Nephron (organoid): ENCODE data around the gene DMBX1.

Source experiments
- H3K27ac Mint-ChIP-seq, 3 experiments: 2 replicates each; pipeline ENCODE4 v1.8.0; 2020; ENCODE audit warnings: mixed read lengths in 3 of 3, mild to moderate bottlenecking in 2 of 3, moderate library complexity in 1 of 3
- H3K27me3 Mint-ChIP-seq: 2 replicates; pipeline ENCODE4 v1.8.0; 2021; ENCODE audit warnings: low read depth, mild to moderate bottlenecking, moderate library complexity, mixed read lengths
- H3K36me3 Mint-ChIP-seq: 2 replicates; pipeline ENCODE4 v1.8.0; 2020; ENCODE audit warnings: low read depth, mixed read lengths
- H3K4me1 Mint-ChIP-seq: 2 replicates; pipeline ENCODE4 v1.8.0; 2020; ENCODE audit warnings: mixed read lengths
- H3K4me3 Mint-ChIP-seq, 3 experiments: 2 replicates each; pipeline ENCODE4 v1.8.0; 2020; ENCODE audit warnings: mild to moderate bottlenecking in 3 of 3, mixed read lengths in 3 of 3, moderate library complexity in 2 of 3
- H3K9me3 Mint-ChIP-seq: 2 replicates; pipeline ENCODE4 v1.8.0; 2020; ENCODE audit warnings: mixed read lengths
- CTCF ChIP-seq, 3 experiments: fragments of 200-600 bp; sonication (generic); IDR thresholded peaks; one replicate each; pipeline ENCODE4 v1.5.0; 2021; ENCODE audit warnings: antibody characterized with exemption in 3 of 3; ENCODE audit not compliant: unreplicated experiment in 3 of 3

Gene DMBX1

GRCh38 chr1:46489638-46490405 lies at the start of gene DMBX1:
Gene DMBX1, plus strand, starts transcription at chr1:46489836. Its CDS starts 17,175 bp downstream, at chr1:46507011.
- H3K27ac Mint-ChIP-seq: peak within 1 kb of the TSS in 1 of 3 experiments; percentile 28
- peak within 1 kb of the TSS; percentile 67 to 74 (median 71) for H3K4me3 Mint-ChIP-seq
- H3K9me3 Mint-ChIP-seq: no peaks in the 10 kb centered on the region
- no peak for TF ChIP-seq CTCF (IDR thresholded peaks at IDR 0.05; ENCODE audit: unreplicated experiment in 3 of 3)
- peaks cover 97% of the 10 kb centered on the region for H3K27me3 Mint-ChIP-seq
- H3K36me3 Mint-ChIP-seq: no peaks in the 10 kb centered on the region
- H3K4me1 Mint-ChIP-seq: peaks cover 22% of the 10 kb centered on the region

- Mint-ChIP-seq H3K36me3 (no peaks in the 10 kb centered on the region), H3K4me1 (peaks cover 4% of the 10 kb centered on the region), H3K9me3 (no peaks in the 10 kb centered on the region), H3K27me3 (peaks cover 68% of the 10 kb centered on the region), H3K27ac (no peak overlapping the region), H3K4me3 (no peak overlapping the region)
- TF ChIP-seq CTCF (IDR thresholded peaks at IDR 0.05; ENCODE audit: unreplicated experiment in 3 of 3): no peak
These were observed 49.2 kb upstream of the DMBX1 start for GRCh38 chr1:46440478-46440877.

GRCh38 chr1:46442317-46443161 lies 47.1 kb upstream of the DMBX1 start:
- H3K4me1 Mint-ChIP-seq: peaks cover 9% of the 10 kb centered on the region
- no peaks in the 10 kb centered on the region for H3K9me3 Mint-ChIP-seq
- no peaks in the 10 kb centered on the region for H3K36me3 Mint-ChIP-seq
- no peak overlapping the region for H3K27ac Mint-ChIP-seq
- H3K4me3 Mint-ChIP-seq: peak overlapping the region; percentile 70 to 77 (median 74)
- H3K27me3 Mint-ChIP-seq: peaks cover 74% of the 10 kb centered on the region
- peak; percentile 93 to 95 (median 95) for TF ChIP-seq CTCF (IDR thresholded peaks at IDR 0.05; ENCODE audit: unreplicated experiment in 3 of 3)

- Mint-ChIP-seq H3K36me3 (no peaks in the 10 kb centered on the region), H3K4me1 (peaks cover 9% of the 10 kb centered on the region), H3K27me3 (peaks cover 86% of the 10 kb centered on the region), H3K9me3 (no peaks in the 10 kb centered on the region), H3K27ac (no peak overlapping the region), H3K4me3 (no peak overlapping the region)
- no peak for TF ChIP-seq CTCF (IDR thresholded peaks at IDR 0.05; ENCODE audit: unreplicated experiment in 3 of 3)
These were observed 45.2 kb upstream of the DMBX1 start for GRCh38 chr1:46444466-46444865.

GRCh38 chr1:46445773-46446256 lies 43.8 kb upstream of the DMBX1 start:
- peaks cover 90% of the 10 kb centered on the region for H3K27me3 Mint-ChIP-seq
- H3K36me3 Mint-ChIP-seq: no peaks in the 10 kb centered on the region
- peak in 1 of 3 experiments; percentile 9 for TF ChIP-seq CTCF (IDR thresholded peaks at IDR 0.05; ENCODE audit: unreplicated experiment in 3 of 3)
- H3K9me3 Mint-ChIP-seq: no peaks in the 10 kb centered on the region
- H3K4me1 Mint-ChIP-seq: peaks cover 9% of the 10 kb centered on the region
- H3K4me3 Mint-ChIP-seq: no peak overlapping the region
- no peak overlapping the region for H3K27ac Mint-ChIP-seq
